ENCODE measurements around the gene NTF3. TPM values are rescaled to one million over a fixed set of nuclear protein-coding genes. Genes with fewer than 3 reads are reported as not detected.

NTF3 gene
- total and polyA plus RNA-seq, 2 donors (not counting 1 experiment from before 2014, with no cell fraction given) = 5.9 to 12.5 TPM

DNA sequence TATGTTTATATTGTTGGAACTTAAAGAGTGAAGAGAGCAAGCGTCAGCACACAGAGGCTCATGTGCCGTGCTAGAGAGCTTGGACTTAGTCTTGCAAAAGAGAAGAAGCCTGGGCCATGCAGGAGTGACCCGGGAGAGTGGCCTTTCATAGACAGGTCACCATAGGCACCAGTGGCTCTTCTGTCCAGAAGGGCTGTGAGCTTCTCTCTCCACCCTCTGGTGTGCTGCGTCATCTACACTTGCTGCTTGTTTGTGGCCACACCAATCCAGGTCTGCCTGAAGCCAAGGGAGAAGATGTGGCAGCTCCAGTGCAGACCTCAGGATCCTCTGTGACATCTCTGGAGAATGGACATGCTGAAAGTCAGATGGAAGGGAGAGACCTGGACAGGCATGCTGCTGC lies 74.4 kb downstream of the NTF3 start:
- H3K36me3 ChIP-seq (ENCODE audit: control insufficient read depth, insufficient read depth, low read length) = no peaks in the 10 kb centered on the region
- H3K4me3 ChIP-seq (replicated peaks in 1 of 4; ENCODE audit: control extremely low read depth in 1 of 4, insufficient read depth in 1 of 4, low read depth in 3 of 4, low read length in 4 of 4) = no peak overlapping the region
- no peaks in the 10 kb centered on the region for H3K79me2 ChIP-seq (ENCODE audit: control insufficient read depth, insufficient read depth, low read length)
- no peak overlapping the region for H3K27ac ChIP-seq (ENCODE audit: insufficient read depth, low read length)
- no peak overlapping the region for H3K4me2 ChIP-seq (ENCODE audit: extremely low read depth, insufficient read depth, low read length)
- no peaks in the 10 kb centered on the region for H3K9me3 ChIP-seq (ENCODE audit: control insufficient read depth, insufficient read depth, low read depth, low read length)
- no peaks in the 10 kb centered on the region for H4K20me1 ChIP-seq (ENCODE audit: control insufficient read depth, extremely low read depth, insufficient read depth, low read length)
- H3K27me3 ChIP-seq (ENCODE audit: control insufficient read depth, insufficient read depth, low read length) = no peaks in the 10 kb centered on the region
- TF ChIP-seq, protein P1, sequence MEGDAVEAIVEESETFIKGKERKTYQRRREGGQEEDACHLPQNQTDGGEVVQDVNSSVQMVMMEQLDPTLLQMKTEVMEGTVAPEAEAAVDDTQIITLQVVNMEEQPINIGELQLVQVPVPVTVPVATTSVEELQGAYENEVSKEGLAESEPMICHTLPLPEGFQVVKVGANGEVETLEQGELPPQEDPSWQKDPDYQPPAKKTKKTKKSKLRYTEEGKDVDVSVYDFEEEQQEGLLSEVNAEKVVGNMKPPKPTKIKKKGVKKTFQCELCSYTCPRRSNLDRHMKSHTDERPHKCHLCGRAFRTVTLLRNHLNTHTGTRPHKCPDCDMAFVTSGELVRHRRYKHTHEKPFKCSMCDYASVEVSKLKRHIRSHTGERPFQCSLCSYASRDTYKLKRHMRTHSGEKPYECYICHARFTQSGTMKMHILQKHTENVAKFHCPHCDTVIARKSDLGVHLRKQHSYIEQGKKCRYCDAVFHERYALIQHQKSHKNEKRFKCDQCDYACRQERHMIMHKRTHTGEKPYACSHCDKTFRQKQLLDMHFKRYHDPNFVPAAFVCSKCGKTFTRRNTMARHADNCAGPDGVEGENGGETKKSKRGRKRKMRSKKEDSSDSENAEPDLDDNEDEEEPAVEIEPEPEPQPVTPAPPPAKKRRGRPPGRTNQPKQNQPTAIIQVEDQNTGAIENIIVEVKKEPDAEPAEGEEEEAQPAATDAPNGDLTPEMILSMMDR (conservative IDR thresholded peaks at IDR 0.05 in 1 of 2, IDR thresholded peaks at IDR 0.05 in 1 of 2; ENCODE audit: low read depth in 1 of 2, low read length in 2 of 2) = no peak
- no peak for TF ChIP-seq EZH2 (IDR thresholded peaks at IDR 0.05; ENCODE audit: low read length, missing control alignments)
- no peak overlapping the region for H2AFZ ChIP-seq (ENCODE audit: low read length)
- H3K9ac ChIP-seq (ENCODE audit: insufficient read depth, low read length) = no peak overlapping the region
- DNase-seq (ENCODE audit: low read depth in 2 of 2) = no peak
- H3K4me1 ChIP-seq (ENCODE audit: control insufficient read depth, extremely low read depth, insufficient read depth, low read length) = peaks cover 3% of the 10 kb centered on the region

DNA sequence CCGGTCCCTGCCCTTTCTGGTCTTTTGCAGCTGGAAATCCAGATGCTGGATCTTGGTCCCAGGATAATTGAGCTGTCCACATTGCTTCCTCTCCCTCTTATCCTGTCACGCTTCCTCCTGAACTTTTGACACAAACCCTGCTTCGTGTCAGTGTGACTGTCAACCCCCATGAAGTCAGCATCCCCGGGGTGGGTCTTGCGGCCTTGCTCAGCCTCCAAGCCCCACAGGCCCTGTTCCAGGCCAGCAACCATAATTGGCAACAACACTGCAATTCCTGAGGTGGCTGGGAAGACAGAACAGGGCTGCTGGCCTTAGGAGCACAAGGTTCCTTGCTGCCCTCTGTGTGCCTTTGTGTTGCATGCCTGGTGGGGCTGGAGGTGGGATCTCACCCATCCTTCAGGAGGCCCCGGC lies 74.9 kb downstream of the NTF3 start:
- Histone ChIP-seq H3K36me3 (ENCODE audit: control insufficient read depth, insufficient read depth, low read length) (no peaks in the 10 kb centered on the region), H3K4me3 (replicated peaks in 1 of 4; ENCODE audit: control extremely low read depth in 1 of 4, insufficient read depth in 1 of 4, low read depth in 3 of 4, low read length in 4 of 4) (no peak overlapping the region), H3K27me3 (ENCODE audit: control insufficient read depth, insufficient read depth, low read length) (no peaks in the 10 kb centered on the region), H3K9me3 (ENCODE audit: control insufficient read depth, insufficient read depth, low read depth, low read length) (no peaks in the 10 kb centered on the region), H3K27ac (ENCODE audit: insufficient read depth, low read length) (no peak overlapping the region), H3K9ac (ENCODE audit: insufficient read depth, low read length) (no peak overlapping the region), H3K4me2 (ENCODE audit: extremely low read depth, insufficient read depth, low read length) (no peak overlapping the region), H2AFZ (ENCODE audit: low read length) (no peak overlapping the region), H4K20me1 (ENCODE audit: control insufficient read depth, extremely low read depth, insufficient read depth, low read length) (no peaks in the 10 kb centered on the region), H3K4me1 (ENCODE audit: control insufficient read depth, extremely low read depth, insufficient read depth, low read length) (peaks cover 3% of the 10 kb centered on the region), H3K79me2 (ENCODE audit: control insufficient read depth, insufficient read depth, low read length) (no peaks in the 10 kb centered on the region)
- no peak for TF ChIP-seq EZH2 (IDR thresholded peaks at IDR 0.05; ENCODE audit: low read length, missing control alignments)
- TF ChIP-seq, protein P1 (conservative IDR thresholded peaks at IDR 0.05 in 1 of 2, IDR thresholded peaks at IDR 0.05 in 1 of 2; ENCODE audit: low read depth in 1 of 2, low read length in 2 of 2) = no peak
- no peak for DNase-seq (ENCODE audit: low read depth in 2 of 2)

DNA sequence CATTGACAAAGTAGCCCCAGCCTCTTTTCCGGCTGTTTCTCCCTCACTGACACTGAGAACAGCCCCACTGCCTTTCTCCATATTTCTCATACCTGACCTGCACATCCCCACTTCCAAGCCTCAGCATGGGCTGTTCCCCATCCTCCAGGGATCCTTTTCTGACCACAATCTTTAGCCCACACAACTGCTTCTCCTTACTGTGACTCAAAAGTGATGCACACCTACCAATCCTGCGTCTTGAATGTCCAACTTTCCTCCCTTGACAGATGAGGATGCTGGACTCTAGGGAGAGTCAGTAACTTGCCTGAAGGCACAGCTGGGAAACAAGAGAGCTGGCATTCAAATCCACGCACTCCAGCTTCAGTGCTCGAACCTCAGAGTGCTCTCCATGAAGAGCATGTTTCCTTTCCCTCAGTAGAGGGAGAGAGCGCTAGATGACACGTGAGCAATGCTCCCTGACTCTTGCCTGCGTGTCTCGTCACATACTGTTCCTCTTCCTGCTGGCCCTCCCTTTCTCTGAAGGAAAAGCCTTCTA lies 75.6 kb downstream of the NTF3 start:
- H4K20me1 ChIP-seq (ENCODE audit: control insufficient read depth, extremely low read depth, insufficient read depth, low read length) = no peaks in the 10 kb centered on the region
- H3K79me2 ChIP-seq (ENCODE audit: control insufficient read depth, insufficient read depth, low read length) = no peaks in the 10 kb centered on the region
- no peak overlapping the region for H3K27ac ChIP-seq (ENCODE audit: insufficient read depth, low read length)
- no peak overlapping the region for H3K9ac ChIP-seq (ENCODE audit: insufficient read depth, low read length)
- no peak overlapping the region for H3K4me2 ChIP-seq (ENCODE audit: extremely low read depth, insufficient read depth, low read length)
- H3K4me3 ChIP-seq (replicated peaks in 1 of 4; ENCODE audit: control extremely low read depth in 1 of 4, insufficient read depth in 1 of 4, low read depth in 3 of 4, low read length in 4 of 4) = no peak overlapping the region
- no peak overlapping the region for H2AFZ ChIP-seq (ENCODE audit: low read length)
- H3K27me3 ChIP-seq (ENCODE audit: control insufficient read depth, insufficient read depth, low read length) = no peaks in the 10 kb centered on the region
- DNase-seq (ENCODE audit: low read depth in 2 of 2) = peak in 1 of 2 donors; percentile 7
- no peaks in the 10 kb centered on the region for H3K36me3 ChIP-seq (ENCODE audit: control insufficient read depth, insufficient read depth, low read length)
- H3K4me1 ChIP-seq (ENCODE audit: control insufficient read depth, extremely low read depth, insufficient read depth, low read length) = peaks cover 3% of the 10 kb centered on the region
- H3K9me3 ChIP-seq (ENCODE audit: control insufficient read depth, insufficient read depth, low read depth, low read length) = no peaks in the 10 kb centered on the region
- TF ChIP-seq EZH2 (IDR thresholded peaks at IDR 0.05; ENCODE audit: low read length, missing control alignments) = no peak
- TF ChIP-seq, protein P1 (conservative IDR thresholded peaks at IDR 0.05 in 1 of 2, IDR thresholded peaks at IDR 0.05 in 1 of 2; ENCODE audit: low read depth in 1 of 2, low read length in 2 of 2) = no peak
